Pancreas (tissue), 10 donors: ENCODE results near the gene LGALS4. TPM values are rescaled to one million over a fixed set of nuclear protein-coding genes. Genes with fewer than 3 reads are reported as not detected.
A peak's percentile ranks its signal among the peaks of the same experiment; 100 is the strongest.
"Not testable (repeated sequence)": the region's sequence is repeated elsewhere in the genome, so short reads cannot be mapped to it uniquely, and the experiment has no call there.

Experiments
- ATAC-seq, 4 donors: fragments of 200-7000 bp; cut with Tn5 transposase; one replicate each; pipeline versions ENCODE4 v1.8.0 to v1.9.1; 2020; ENCODE audit warnings: mild to moderate bottlenecking in 4 of 4, moderate library complexity in 4 of 4
- DNase-seq, 6 donors: peaks; one replicate each; pipeline ENCODE4 v3.0.0-alpha.2; 2020
- FAIRE-seq: peaks from 2 replicates; lab custom pipeline; 2012; peaks lifted over from hg19 to GRCh38; lab: Jason Lieb, UNC
- H3K27ac ChIP-seq, 4 donors: fragments of 200-600 bp; sonication (generic); 1 replicate in 3 of 4; 2 replicates in 1 of 4; pipeline versions ENCODE4 v1.5.0 to v1.8.0; 2020
- H3K27me3 ChIP-seq, 4 donors: fragments of 200-600 bp; one replicate each; pipeline ENCODE4 v1.8.0; 2021
- H3K36me3 ChIP-seq, 3 donors: fragments of 200-600 bp; sonication (generic) in 1 of 3; one replicate each; pipeline versions ENCODE4 v1.5.0 to v1.8.0; 2020 to 2021
- H3K4me1 ChIP-seq, 3 donors: fragments of 200-600 bp; one replicate each; pipeline ENCODE4 v1.8.0; 2021
- H3K4me3 ChIP-seq, 4 donors: fragments of 200-600 bp; sonication (generic) in 2 of 4; one replicate each; pipeline versions ENCODE4 v1.5.0 to v1.8.0; 2020 to 2021
- H3K9me3 ChIP-seq, 4 donors: fragments of 200-600 bp; one replicate each; pipeline ENCODE4 v1.8.0; 2021
- WGBS, 2 donors: extraction: QIAGEN DNeasy Blood & Tissue Kit; methylation state at CpG; one replicate each; pipeline ENCODE4 v1.1.7; 2013; 5-methylcytosine and 5-hydroxymethylcytosine counted together
- intact Hi-C, 3 donors: fragments of 100-400 bp; cut with DNase I; formaldehyde crosslinking; loops; one replicate each; pipeline versions ENCODE4 v1.11.1 to v1.14.2; 2022
- polyA plus RNA-seq, 2 donors: library from polyadenylated mRNA; stranded (reverse); fragments of 200-250 nt; gene quantifications; one replicate each; pipeline ENCODE4 v1.2.3, GENCODE V29; 2013
- total RNA-seq, 6 donors: library from RNA; stranded (reverse); fragmentation: NEBNext Ultra II Directional in 4 of 6; extraction: Animal tissue kit (Norgen Biotek cat#: 25700) in 4 of 6; gene quantifications; one replicate each; pipeline versions ENCODE4 v1.2.1 to v1.2.4, GENCODE V29; 2021 to 2023
- TF ChIP-seq, protein P1 (sequence below), 4 donors: fragments of 200-600 bp; sonication (generic) in 3 of 4; IDR thresholded peaks; one replicate each; pipeline versions ENCODE4 v1.5.0 to v1.8.0; 2021; ENCODE audit warnings: antibody characterized with exemption in 4 of 4
- donor health status: healthy with polysubstance abuse.
- donor health status: DM: no; HTN: no; CAD: no; lungs with moderate emphysema.
- donor health status: DM: no; HTN: no; CAD: no.
- donor health status: control.
- donor health status: control.
- donor health status: Bipolar disorder and iron deficiency.
- donor health status: DM: yes; HTN: yes; CAD: no.
- donor health status: DM: no; HTN: no; CAD: no.
- donor health status: DM: no; HTN: no; CAD: no.
- donor health status: DM: yes; HTN: yes; CAD: no.

The LGALS4 gene
- total and polyA plus RNA-seq, 8 donors = 14.2 to 135 (median 73.8) TPM

DNA sequence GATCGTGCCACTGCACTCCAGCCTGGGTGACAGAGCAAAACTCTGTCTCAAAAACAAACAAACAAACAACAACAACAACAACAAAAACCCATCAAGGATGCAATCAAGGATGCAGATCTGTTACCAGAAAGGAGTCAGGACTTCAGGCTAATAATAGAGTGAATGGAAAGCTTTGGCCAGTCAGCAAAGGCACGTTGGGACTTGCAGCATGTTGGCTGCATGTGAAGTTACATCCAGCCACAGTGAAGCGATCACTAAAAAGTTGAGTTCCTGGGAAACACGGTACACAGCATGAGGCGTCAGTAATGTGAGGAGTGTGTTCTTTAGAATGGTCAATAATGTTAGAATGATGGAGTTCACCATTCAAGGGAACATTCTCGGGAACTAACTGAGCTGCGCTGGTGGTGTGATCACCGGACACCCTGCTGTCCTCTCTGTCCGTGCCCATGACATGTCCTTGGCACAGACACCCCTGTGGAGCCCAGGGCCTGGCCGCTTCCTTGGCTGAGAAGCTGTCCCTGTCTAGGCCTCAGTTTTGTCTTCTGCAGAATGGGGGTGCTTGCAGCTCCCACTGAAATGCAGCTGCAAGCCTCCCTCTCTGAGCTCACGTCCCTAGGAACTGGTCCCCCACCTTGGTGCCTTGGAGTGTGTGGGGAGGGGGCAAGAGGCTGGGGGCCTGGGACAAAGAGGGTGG is 26.0 kb downstream of the LGALS4 start:
- TF ChIP-seq, protein P1, sequence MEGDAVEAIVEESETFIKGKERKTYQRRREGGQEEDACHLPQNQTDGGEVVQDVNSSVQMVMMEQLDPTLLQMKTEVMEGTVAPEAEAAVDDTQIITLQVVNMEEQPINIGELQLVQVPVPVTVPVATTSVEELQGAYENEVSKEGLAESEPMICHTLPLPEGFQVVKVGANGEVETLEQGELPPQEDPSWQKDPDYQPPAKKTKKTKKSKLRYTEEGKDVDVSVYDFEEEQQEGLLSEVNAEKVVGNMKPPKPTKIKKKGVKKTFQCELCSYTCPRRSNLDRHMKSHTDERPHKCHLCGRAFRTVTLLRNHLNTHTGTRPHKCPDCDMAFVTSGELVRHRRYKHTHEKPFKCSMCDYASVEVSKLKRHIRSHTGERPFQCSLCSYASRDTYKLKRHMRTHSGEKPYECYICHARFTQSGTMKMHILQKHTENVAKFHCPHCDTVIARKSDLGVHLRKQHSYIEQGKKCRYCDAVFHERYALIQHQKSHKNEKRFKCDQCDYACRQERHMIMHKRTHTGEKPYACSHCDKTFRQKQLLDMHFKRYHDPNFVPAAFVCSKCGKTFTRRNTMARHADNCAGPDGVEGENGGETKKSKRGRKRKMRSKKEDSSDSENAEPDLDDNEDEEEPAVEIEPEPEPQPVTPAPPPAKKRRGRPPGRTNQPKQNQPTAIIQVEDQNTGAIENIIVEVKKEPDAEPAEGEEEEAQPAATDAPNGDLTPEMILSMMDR (IDR thresholded peaks at IDR 0.05) = no peak
- Histone ChIP-seq H3K4me1 (peaks cover 0 to 4% (median 0%) of the 10 kb centered on the region in 3 donors), H3K27ac (no peak overlapping the region), H3K9me3 (no peaks in the 10 kb centered on the region), H3K4me3 (no peak overlapping the region), H3K36me3 (no peaks in the 10 kb centered on the region), H3K27me3 (no peaks in the 10 kb centered on the region)
- WGBS, 2 donors = 82 to 85% methylated on average over 11 of the region's 11 CpGs
- FAIRE-seq (no peak), ATAC-seq (no peak), DNase-seq (no peak)
- intact Hi-C loops = no loop called here

DNA sequence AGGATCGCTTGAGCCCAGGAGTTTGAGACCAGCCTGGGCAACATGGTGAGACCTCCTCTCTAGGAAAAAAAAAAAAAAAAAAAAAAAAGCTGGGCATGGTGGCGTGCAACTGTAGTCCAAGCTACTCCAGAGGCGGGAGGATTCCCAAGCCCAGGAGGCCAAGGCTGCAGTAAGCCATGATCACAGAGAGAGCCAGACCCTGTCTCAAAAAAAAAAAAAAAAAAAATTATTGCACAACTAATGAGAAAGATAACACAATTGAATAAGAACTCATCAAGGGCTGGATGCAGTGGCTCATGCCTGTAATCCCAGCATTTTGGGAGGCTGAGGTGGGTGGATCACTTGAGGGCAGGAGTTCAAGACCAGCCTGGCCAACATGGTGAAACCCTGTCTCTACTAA is 26.7 kb downstream of the LGALS4 start:
- not testable (repeated sequence) for FAIRE-seq, H3K36me3 ChIP-seq
- WGBS, 2 donors = 93 to 95% methylated on average over 3 of the region's 3 CpGs

DNA sequence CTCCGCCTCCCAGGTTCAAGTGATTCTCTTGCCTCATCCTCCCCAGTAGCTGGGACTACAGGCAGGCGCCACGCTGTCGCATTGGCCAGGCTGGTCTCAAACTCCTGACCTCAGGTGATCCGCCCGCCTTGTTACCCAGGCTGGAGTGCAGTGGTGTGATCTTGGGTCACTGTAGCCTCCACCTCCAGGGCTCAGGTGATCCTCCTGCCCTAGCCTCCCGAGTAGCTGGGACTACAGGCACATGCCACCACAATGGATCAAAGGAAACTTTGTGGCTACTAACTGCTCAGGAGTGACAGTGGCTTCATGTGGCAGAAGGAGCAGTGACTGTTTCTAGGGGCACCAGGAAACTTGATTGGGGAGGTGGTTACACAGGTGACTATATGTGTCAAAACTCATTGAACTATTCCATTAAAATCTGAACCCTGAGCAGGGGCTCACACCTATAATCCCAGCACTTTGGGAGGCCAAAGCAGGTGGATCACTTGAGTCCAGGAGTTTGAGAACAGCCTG is 27.5 kb downstream of the LGALS4 start:
- no peaks in the 10 kb centered on the region for H3K36me3 ChIP-seq
- H3K4me3 ChIP-seq = no peak overlapping the region
- no peaks in the 10 kb centered on the region for H3K9me3 ChIP-seq
- H3K27ac ChIP-seq = no peak overlapping the region
- intact Hi-C loops = no loop called here
- TF ChIP-seq, protein P1 (IDR thresholded peaks at IDR 0.05) = no peak
- peaks cover 0 to 4% (median 0%) of the 10 kb centered on the region in 3 donors for H3K4me1 ChIP-seq
- DNase-seq (no peak), FAIRE-seq (no peak), ATAC-seq (no peak)
- 96 to 100% methylated on average over 7 of the region's 7 CpGs for WGBS, 2 donors
- no peaks in the 10 kb centered on the region for H3K27me3 ChIP-seq

More for the DNA sequence above, 26.7 kb downstream of the LGALS4 start:
- H3K4me3 ChIP-seq, H3K9me3 ChIP-seq, H3K27ac ChIP-seq, ATAC-seq, DNase-seq, intact Hi-C loops, H3K27me3 ChIP-seq, H3K4me1 ChIP-seq: not testable (repeated sequence)

DNA sequence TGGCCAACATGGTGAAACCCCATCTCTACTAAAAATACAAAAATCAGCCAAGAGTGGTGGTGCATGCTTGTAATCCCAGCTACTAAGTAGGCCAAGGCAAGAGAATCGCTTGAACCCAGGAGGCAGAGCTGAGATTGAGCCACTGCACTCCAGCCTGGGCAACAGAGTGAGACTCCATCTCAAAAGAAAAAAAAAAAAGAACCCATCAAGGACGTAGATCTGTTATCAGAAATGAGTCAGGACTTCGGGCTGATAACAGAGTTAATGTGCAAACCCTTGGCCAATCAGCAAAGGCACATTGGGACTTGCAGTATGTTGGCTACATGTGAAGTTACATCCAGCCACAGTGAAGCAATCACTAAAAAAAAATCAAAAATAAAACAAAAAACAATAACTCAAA is 28.5 kb downstream of the LGALS4 start:
- 27 to 40% methylated on average over 3 of the region's 3 CpGs for WGBS, 2 donors
- no peaks in the 10 kb centered on the region for H3K36me3 ChIP-seq
- intact Hi-C loops = no loop called here
- no peak overlapping the region for H3K4me3 ChIP-seq
- H3K27ac ChIP-seq = no peak overlapping the region
- FAIRE-seq (no peak), ATAC-seq (peak; percentile 69 to 88 (median 74)), DNase-seq (peak in 1 of 6 donors; percentile 26)
- no peaks in the 10 kb centered on the region for H3K27me3 ChIP-seq
- no peaks in the 10 kb centered on the region for H3K9me3 ChIP-seq
- peaks cover 0 to 4% (median 0%) of the 10 kb centered on the region in 3 donors for H3K4me1 ChIP-seq
- TF ChIP-seq, protein P1 (IDR thresholded peaks at IDR 0.05) = no peak

DNA sequence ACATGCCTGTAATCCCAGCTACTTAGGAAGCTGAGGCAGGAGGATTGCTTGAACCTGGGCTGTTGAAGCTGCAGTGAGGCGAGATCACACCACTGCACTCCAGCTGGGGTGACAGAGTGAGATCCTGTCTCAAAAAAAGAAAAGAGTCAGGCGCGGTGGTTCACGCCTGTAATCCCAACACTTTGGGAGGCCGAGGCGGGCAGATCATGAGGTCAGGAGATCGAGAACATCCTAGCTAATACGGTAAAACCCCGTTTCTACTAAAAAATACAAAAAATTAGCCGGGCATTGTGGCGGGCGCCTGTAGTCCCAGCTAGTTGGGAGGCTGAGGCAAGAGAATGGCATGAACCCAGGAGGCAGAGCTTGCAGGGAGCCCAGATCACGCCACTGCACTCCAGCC is 30.5 kb downstream of the LGALS4 start:
- H3K36me3 ChIP-seq, H3K27me3 ChIP-seq, H3K4me1 ChIP-seq, ATAC-seq, H3K9me3 ChIP-seq, intact Hi-C loops, H3K4me3 ChIP-seq, DNase-seq, H3K27ac ChIP-seq, FAIRE-seq: not testable (repeated sequence)
- WGBS, 2 donors = 83 to 89% methylated on average over 13 of the region's 13 CpGs

DNA sequence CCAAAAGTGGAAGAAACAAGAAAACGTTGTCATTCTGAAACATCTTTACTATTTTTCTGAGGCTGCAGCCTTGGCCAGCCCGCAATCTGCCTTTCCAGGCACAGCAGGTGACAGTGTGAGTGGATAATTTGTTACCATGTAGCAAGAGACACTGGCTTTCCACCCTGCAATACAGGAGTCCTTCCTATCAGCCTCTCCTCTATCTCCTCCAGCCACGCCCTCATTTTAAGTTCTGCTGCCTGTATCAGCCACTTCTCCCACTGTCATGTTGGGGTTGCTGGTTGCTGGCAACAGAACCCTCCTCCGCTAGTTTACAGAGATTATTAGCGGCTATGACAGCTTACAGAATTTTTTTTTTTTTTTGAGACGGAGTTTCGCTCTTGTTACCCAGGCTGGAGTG is 31.7 kb downstream of the LGALS4 start:
- Histone ChIP-seq H3K36me3 (no peaks in the 10 kb centered on the region), H3K9me3 (no peaks in the 10 kb centered on the region), H3K4me1 (peaks cover 0 to 4% (median 0%) of the 10 kb centered on the region in 3 donors), H3K27me3 (no peaks in the 10 kb centered on the region), H3K27ac (no peak overlapping the region), H3K4me3 (no peak overlapping the region)
- no peak for FAIRE-seq
- TF ChIP-seq, protein P1 (IDR thresholded peaks at IDR 0.05) = no peak
- intact Hi-C loops = no loop called here
- DNase-seq = no peak
- no peak for ATAC-seq
- WGBS, 2 donors = 68 to 70% methylated on average over 7 of the region's 7 CpGs
